Ramos (cell line): ENCODE measurements around the gene TFAP2E.

ENCODE experiments used
- in situ Hi-C: fragments of 300-500 bp; cut with MboI; formaldehyde crosslinking; loops from one replicate; pipeline ENCODE4 v1.14.3; 2022; ENCODE audit warnings: low sequenced_read_pairs; ENCODE audit not compliant: unreplicated experiment

TFAP2E gene

GRCh38 chr1:35637401-35637809 is 64.3 kb downstream of the TFAP2E start:
- in situ Hi-C loops = no loop called here

DNA sequence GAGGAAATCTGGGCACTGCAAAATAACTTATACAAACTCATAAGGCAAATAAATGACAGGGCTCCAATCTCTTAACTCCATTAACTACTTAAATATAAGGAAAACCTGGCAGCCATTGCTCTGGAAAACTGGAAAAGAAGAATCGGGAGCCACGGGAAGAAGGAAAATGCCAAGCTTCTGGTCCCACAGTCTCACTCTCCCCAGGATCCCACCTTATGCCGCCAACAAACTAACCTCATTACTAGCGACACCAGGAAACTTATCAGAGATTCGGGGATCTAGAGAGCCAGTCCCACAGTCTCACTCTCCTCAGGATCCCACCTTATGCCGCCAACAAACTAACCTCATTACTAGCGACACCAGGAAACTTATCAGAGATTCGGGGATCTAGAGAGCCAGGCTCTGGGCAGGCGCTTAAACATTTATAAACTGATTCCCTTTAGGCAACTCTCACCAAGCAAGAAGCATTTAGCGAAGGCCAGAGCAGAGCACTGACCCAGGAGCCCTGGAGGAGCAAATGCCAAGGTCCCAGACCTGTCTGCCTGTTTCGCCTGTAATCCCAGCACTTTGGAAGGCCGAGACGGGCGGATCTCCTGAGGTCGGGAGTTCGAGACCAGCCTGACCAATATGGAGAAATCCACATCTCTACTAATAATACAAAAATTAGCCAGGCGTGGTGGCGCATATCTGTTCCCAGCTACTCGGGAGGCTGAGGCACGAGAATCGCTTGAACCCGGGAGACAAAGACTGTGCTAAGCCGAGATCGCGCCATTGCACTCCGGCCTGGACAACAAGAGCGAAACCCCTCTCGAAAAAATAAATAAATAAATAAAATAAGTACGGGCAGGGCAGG is 67.5 kb downstream of the TFAP2E start:
- in situ Hi-C loops = no loop called here

GRCh38 chr1:35641233-35641866 is 68.2 kb downstream of the TFAP2E start, which contains the start of gene PSMB2:
Gene PSMB2 (minus strand): TSS chr1:35641526. CDS start chr1:35641432, 94 bp downstream.
- in situ Hi-C loops = no loop called here

DNA sequence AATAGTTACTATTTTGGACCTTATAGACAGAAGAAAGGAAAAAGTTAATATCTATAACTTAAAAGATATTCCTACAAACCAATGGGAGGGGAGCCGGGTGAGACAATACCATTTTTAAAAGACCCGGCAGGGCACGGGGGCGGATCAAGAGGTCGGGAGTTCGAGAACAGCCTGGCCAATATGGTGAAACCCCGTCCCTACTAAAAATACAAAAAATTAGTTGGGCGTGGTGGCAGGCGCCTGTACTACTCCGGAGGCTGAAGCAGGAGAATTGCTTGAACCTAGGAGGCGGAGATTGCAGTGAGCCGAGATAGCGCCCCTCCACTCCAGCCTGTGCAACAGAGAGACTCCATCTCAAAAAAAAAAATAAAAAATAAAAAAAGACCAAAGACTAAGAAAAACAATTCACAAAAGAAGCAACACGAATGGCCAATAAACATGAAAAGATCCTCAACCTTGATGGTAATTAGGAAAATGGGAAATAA is 69.4 kb downstream of the TFAP2E start:
- in situ Hi-C loops = no loop called here

DNA sequence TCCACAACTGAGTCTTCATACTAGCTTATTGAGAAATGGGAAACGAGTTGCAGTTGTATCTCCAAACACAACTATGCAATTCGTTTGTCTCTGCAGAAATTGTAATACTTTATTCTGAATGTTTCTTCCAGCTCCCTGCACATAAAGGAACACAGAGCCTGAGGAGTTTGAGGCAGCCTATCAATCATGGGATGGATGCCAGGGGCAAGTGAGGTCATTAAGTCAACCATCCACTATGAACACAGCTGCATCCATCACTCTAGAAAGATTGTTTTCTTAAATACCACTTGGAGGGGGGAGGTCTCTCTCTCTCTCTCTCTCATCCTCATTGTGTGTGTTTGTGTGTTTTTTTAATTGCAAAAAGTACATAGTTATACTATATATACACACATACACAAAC is 71.1 kb downstream of the TFAP2E start:
- in situ Hi-C loops = no loop called here
